H1 (cell line): ENCODE measurements around the gene EIF2AK2.

ENCODE experiments used
- CTCF ChIP-seq, 3 experiments: IDR thresholded peaks; 1 replicate in 2 of 3; 2 replicates in 1 of 3; pipeline versions ENCODE4 v1.5.1 to v1.6.1; 2011; ENCODE audit warnings: low read length in 3 of 3, mild to moderate bottlenecking in 3 of 3, inconsistent platforms in 2 of 3, low read depth in 1 of 3, moderate library complexity in 1 of 3; ENCODE audit not compliant: insufficient read depth in 1 of 3; ENCODE audit errors: control extremely low read depth in 1 of 3
- HDAC6 ChIP-seq: IDR thresholded peaks from one replicate; pipeline ENCODE4 v1.7.1; 2012; ENCODE audit warnings: low read depth, mild to moderate bottlenecking, inconsistent platforms, low read length, moderate library complexity
- POLR2A ChIP-seq, 2 experiments: IDR thresholded peaks; 1 replicate in 1 of 2; 2 replicates in 1 of 2; pipeline ENCODE4 v1.6.1; 2011; ENCODE audit warnings: low read depth in 2 of 2, low read length in 2 of 2, mild to moderate bottlenecking in 2 of 2; ENCODE audit errors: control extremely low read depth in 1 of 2
- SRF ChIP-seq: IDR thresholded peaks from 2 replicates; pipeline ENCODE4 v1.6.1; 2011; ENCODE audit warnings: mild to moderate bottlenecking, low read depth, low read length, moderate library complexity
- TAF1 ChIP-seq: IDR thresholded peaks from 2 replicates; pipeline ENCODE4 v1.6.1; 2011; ENCODE audit warnings: mild to moderate bottlenecking, low read depth, low read length
- YY1 ChIP-seq: IDR thresholded peaks from 2 replicates; pipeline ENCODE4 v1.6.1; 2011; ENCODE audit warnings: low read depth, mild to moderate bottlenecking, low read length

GRCh38 chr2:37096568-37096967 is 60.2 kb downstream of the EIF2AK2 start:
- TF ChIP-seq YY1 (no peak), HDAC6 (no peak), SRF (no peak), TAF1 (no peak), CTCF (IDR thresholded peaks at IDR 0.05; ENCODE audit: control extremely low read depth in 1 of 3, insufficient read depth in 1 of 3, low read depth in 1 of 3, low read length in 3 of 3) (no peak), POLR2A (IDR thresholded peaks at IDR 0.05; ENCODE audit: control extremely low read depth in 1 of 2, low read depth in 2 of 2, low read length in 2 of 2) (no peak)
